ENCODE data around the gene AUTS2.

Gene AUTS2

DNA sequence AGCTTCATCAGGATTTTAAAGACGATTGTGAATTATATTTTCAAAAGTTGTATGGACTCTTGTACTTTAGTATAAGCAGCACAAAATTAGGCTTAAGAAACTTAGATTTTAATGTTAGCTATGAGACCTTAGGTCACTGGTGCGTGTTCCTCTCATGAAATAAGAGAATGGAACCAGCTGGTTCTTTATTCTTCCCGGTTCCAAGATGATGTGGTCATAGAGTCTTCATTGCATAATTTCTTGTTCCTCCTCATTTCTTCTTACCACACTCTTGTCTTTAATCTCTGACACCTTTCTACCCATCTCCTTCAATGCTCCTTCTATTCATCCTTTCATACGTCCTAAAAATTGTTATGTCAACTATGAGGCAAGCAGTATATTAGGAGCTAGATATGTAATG lies 437.2 kb downstream of the AUTS2 start:
- no peaks in the 10 kb centered on the region for H3K27me3 Mint-ChIP-seq (ENCODE audit: low read depth)
- peaks cover 11% of the 10 kb centered on the region for H3K4me1 Mint-ChIP-seq
- no peaks in the 10 kb centered on the region for H3K36me3 Mint-ChIP-seq (ENCODE audit: low read depth)
- no peak overlapping the region for H3K4me3 Mint-ChIP-seq
- TF ChIP-seq, protein P1, sequence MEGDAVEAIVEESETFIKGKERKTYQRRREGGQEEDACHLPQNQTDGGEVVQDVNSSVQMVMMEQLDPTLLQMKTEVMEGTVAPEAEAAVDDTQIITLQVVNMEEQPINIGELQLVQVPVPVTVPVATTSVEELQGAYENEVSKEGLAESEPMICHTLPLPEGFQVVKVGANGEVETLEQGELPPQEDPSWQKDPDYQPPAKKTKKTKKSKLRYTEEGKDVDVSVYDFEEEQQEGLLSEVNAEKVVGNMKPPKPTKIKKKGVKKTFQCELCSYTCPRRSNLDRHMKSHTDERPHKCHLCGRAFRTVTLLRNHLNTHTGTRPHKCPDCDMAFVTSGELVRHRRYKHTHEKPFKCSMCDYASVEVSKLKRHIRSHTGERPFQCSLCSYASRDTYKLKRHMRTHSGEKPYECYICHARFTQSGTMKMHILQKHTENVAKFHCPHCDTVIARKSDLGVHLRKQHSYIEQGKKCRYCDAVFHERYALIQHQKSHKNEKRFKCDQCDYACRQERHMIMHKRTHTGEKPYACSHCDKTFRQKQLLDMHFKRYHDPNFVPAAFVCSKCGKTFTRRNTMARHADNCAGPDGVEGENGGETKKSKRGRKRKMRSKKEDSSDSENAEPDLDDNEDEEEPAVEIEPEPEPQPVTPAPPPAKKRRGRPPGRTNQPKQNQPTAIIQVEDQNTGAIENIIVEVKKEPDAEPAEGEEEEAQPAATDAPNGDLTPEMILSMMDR (IDR thresholded peaks at IDR 0.05; ENCODE audit: unreplicated experiment in 3 of 3) = no peak
- H3K9me3 Mint-ChIP-seq = no peaks in the 10 kb centered on the region
- no peak overlapping the region for H3K27ac Mint-ChIP-seq

DNA sequence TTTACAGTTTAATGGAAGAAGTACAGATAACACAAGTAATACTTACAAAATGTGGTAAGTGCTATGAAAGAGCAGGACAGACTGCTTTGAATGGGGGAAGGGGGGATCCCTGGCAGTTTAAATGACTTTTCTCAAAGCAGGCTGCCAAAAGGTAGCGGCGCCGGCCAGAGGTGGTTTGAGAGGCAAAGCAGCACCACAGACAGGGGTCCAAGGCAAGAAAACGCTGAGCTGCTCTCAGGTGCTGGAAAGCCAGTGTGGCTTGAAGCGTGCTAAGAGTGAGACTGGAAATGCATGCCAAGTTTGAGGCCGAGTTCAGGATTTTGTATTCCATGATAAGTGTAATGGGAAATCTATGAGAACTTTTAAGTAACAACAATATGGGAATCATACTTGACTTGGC lies 437.7 kb downstream of the AUTS2 start:
- Mint-ChIP-seq H3K27ac (no peak overlapping the region), H3K4me1 (peaks cover 11% of the 10 kb centered on the region), H3K36me3 (ENCODE audit: low read depth) (no peaks in the 10 kb centered on the region), H3K27me3 (ENCODE audit: low read depth) (no peaks in the 10 kb centered on the region), H3K9me3 (no peaks in the 10 kb centered on the region), H3K4me3 (no peak overlapping the region)
- TF ChIP-seq, protein P1 (IDR thresholded peaks at IDR 0.05; ENCODE audit: unreplicated experiment in 3 of 3) = no peak

DNA sequence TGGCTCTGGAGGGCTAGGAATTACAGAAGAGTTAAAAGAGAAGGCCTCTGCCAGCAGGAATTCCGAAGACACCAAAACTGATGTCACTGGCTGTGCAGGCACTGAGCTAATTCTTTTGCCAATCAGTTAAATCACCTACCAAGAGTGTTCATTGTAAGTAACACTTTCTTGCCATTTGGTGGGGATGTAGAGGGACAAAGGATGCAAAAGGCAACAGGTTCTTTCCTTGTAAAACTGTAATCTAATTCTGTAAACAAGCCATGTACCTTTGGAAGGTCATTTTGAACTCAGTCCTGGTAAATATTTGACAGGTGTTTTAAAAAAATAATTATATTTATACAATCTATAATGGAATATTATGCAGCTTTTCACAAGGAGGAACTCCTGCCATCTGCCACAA lies 438.4 kb downstream of the AUTS2 start:
- Mint-ChIP-seq H3K4me1 (peaks cover 16% of the 10 kb centered on the region), H3K27me3 (ENCODE audit: low read depth) (no peaks in the 10 kb centered on the region), H3K36me3 (ENCODE audit: low read depth) (no peaks in the 10 kb centered on the region), H3K9me3 (no peaks in the 10 kb centered on the region), H3K27ac (no peak overlapping the region), H3K4me3 (no peak overlapping the region)
- TF ChIP-seq, protein P1 (IDR thresholded peaks at IDR 0.05; ENCODE audit: unreplicated experiment in 3 of 3) = no peak

DNA sequence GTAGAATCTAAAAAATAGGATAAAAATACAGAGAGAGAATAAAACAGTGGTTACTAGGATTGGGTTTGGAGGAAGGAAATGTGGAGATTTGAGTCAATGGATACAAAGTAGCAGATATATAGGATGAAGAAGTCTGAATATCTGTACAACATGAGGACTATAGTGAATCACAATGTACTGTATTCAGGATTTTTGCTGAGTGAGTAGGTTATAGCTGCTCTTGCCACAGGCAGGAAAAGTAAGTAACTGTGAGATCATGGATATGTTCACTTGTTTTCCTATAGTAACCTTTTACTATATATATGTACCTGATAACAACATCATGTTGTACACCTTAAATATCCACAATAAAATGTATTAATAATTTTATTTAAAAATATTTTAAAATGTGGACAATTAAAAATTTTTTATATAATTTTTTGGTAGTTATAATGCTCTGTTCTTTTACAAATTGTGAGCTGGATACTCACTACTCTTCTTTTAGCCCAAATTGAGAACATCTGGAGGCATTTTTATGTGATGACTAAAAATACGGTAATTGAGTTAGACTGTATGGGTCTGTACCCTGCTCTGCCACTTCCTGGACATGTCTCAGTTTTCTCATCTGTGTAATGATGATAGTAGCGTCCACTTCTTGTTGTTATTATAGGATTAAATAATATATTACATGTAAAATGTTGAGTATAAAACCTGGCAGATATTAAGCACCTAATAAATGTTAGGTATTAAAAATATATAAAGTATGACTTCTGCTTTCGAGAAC lies 439.1 kb downstream of the AUTS2 start:
- Mint-ChIP-seq H3K4me3 (no peak overlapping the region), H3K9me3 (no peaks in the 10 kb centered on the region), H3K27ac (no peak overlapping the region)

DNA sequence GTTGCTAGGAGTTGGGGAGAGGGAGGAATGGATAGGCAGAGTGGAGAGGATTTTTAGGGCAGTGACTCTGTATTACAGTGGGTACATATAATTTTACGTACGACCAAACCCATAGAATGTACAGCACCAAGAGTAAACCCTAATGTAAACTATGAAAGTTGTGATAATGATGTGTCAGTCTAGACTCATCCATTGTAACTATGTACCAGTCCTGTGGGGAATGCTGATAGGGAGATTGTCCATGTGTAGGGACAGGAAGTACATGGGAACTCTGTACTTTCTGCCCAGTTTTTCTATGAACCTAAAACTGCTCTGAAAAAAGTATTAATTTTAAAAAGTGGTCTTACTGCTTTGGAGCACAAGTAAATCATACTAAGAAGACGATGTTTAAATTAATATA lies 441.8 kb downstream of the AUTS2 start:
- no peaks in the 10 kb centered on the region for H3K36me3 Mint-ChIP-seq (ENCODE audit: low read depth)
- H3K27ac Mint-ChIP-seq = no peak overlapping the region
- TF ChIP-seq, protein P1 (IDR thresholded peaks at IDR 0.05; ENCODE audit: unreplicated experiment in 3 of 3) = no peak
- no peaks in the 10 kb centered on the region for H3K9me3 Mint-ChIP-seq
- no peak overlapping the region for H3K4me3 Mint-ChIP-seq
- H3K4me1 Mint-ChIP-seq = peaks cover 41% of the 10 kb centered on the region
- no peaks in the 10 kb centered on the region for H3K27me3 Mint-ChIP-seq (ENCODE audit: low read depth)

More for the DNA sequence above, 439.1 kb downstream of the AUTS2 start:
- Mint-ChIP-seq H3K4me1 (peaks cover 19% of the 10 kb centered on the region), H3K27me3 (ENCODE audit: low read depth) (no peaks in the 10 kb centered on the region), H3K36me3 (ENCODE audit: low read depth) (no peaks in the 10 kb centered on the region)
- TF ChIP-seq, protein P1 (IDR thresholded peaks at IDR 0.05; ENCODE audit: unreplicated experiment in 3 of 3) = no peak
